Ectodermal cell (in vitro differentiated cells): Measurements from ENCODE around the gene AGAP2.

ENCODE experiments used
- H3K27ac ChIP-seq: 2 replicates; pipeline ENCODE4 v1.7.0; 2013; ENCODE audit warnings: mild to moderate bottlenecking, low read depth, low read length; ENCODE audit not compliant: insufficient read depth, poor library complexity, severe bottlenecking
- H3K27me3 ChIP-seq: 2 replicates; pipeline ENCODE4 v1.7.0; 2013; ENCODE audit warnings: mild to moderate bottlenecking, low read length; ENCODE audit not compliant: insufficient read depth, control insufficient read depth, poor library complexity, severe bottlenecking
- H3K36me3 ChIP-seq: one replicate; pipeline ENCODE4 v1.7.0; 2013; ENCODE audit warnings: low read length; ENCODE audit not compliant: control insufficient read depth, insufficient read depth
- H3K4me1 ChIP-seq: one replicate; pipeline ENCODE4 v1.7.0; 2013; ENCODE audit warnings: low read length; ENCODE audit not compliant: control insufficient read depth, insufficient read depth
- H3K4me3 ChIP-seq: 2 replicates; pipeline ENCODE4 v1.7.0; 2013; ENCODE audit warnings: low read depth, low read length, control low read depth; ENCODE audit not compliant: insufficient read depth
- H3K9me3 ChIP-seq: 2 replicates; pipeline ENCODE4 v1.7.0; 2013; ENCODE audit warnings: mild to moderate bottlenecking, low read length, moderate library complexity; ENCODE audit not compliant: control insufficient read depth
- WGBS, 2 experiments: methylation state at CpG; one replicate each; pipeline ENCODE4 v1.1.7; 2013; ENCODE audit warnings: missing lambda C conversion rate in 2 of 2; 5-methylcytosine and 5-hydroxymethylcytosine counted together

AGAP2 gene

GRCh38 chr12:57761391-57761998 is 23.0 kb upstream of the AGAP2 start:
- Histone ChIP-seq H3K4me1 (peaks cover 9% of the 10 kb centered on the region), H3K27ac (no peak overlapping the region), H3K4me3 (no peak overlapping the region), H3K36me3 (no peaks in the 10 kb centered on the region), H3K9me3 (no peaks in the 10 kb centered on the region), H3K27me3 (peaks cover 48% of the 10 kb centered on the region)
- 90% methylated on average over 4 of the region's 4 CpGs for WGBS, 2 experiments

DNA sequence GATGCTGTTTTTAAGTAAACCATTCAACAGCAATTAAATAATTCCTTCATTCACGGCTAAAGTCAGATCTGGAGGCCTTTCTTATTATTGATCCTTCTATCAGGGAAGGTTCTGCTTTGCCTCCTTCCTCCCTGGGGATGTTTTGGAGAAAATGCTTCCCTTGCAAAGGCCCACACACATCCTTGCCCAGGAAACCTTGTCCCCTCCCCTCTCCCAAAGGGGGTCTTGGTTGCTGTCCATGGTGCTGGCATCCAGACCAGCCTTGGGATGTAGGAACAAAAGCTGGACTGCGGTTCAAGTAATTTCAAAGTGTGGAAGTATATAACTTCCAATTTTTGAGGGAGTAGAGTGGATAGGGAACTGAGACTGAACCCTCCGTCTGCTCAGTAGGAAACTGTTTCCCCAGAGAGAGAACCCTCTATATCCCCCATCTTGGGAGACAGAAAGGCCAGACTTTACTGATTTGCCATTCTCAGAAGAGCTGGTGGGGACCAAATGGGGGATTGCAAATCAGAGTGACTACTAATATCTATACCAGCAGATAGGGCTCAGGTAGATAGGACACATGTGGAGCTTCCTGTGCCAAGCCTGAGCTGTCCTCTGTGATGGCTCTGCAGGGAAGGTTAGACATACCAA is 21.9 kb upstream of the AGAP2 start:
- H3K27ac ChIP-seq: no peak overlapping the region
- no peak overlapping the region for H3K4me3 ChIP-seq
- H3K4me1 ChIP-seq: peaks cover 9% of the 10 kb centered on the region
- peaks cover 48% of the 10 kb centered on the region for H3K27me3 ChIP-seq
- WGBS, 2 experiments: 85% methylated on average over 3 of the region's 3 CpGs
- H3K9me3 ChIP-seq: no peaks in the 10 kb centered on the region
- no peaks in the 10 kb centered on the region for H3K36me3 ChIP-seq

DNA sequence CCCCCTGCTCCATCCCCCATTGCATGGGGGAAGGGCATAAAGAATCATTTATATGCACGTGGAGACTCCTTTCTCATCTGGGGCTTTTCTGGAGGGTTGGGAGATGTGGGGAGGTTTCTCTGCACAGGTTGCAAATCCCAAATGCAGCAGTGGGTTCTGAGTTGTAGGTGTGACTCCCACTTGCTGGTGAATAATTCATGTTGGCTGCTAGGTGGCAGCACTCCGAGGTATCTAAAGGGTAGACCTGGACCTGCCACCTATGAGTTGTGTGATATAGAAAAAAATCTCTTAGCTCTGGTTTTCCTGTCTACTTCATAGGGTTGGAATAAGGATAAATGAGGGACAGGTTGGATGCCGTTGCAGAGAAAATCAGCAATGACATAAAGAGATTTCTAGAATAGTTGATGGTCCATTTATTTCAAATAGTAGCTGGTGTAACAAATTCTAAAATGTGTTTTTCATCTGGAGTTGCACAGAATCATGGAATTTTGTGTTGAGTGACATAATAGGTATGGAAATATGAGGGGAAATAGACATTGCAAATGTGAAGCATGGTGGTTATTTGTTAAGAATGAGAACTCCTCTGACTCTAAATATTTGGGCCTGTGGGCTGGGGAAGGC is 20.9 kb upstream of the AGAP2 start:
- Histone ChIP-seq H3K27ac (no peak overlapping the region), H3K9me3 (no peaks in the 10 kb centered on the region), H3K27me3 (peaks cover 48% of the 10 kb centered on the region), H3K4me1 (peaks cover 9% of the 10 kb centered on the region), H3K36me3 (no peaks in the 10 kb centered on the region), H3K4me3 (no peak overlapping the region)
- WGBS, 2 experiments: 34 to 39% methylated on average over 3 of the region's 3 CpGs

DNA sequence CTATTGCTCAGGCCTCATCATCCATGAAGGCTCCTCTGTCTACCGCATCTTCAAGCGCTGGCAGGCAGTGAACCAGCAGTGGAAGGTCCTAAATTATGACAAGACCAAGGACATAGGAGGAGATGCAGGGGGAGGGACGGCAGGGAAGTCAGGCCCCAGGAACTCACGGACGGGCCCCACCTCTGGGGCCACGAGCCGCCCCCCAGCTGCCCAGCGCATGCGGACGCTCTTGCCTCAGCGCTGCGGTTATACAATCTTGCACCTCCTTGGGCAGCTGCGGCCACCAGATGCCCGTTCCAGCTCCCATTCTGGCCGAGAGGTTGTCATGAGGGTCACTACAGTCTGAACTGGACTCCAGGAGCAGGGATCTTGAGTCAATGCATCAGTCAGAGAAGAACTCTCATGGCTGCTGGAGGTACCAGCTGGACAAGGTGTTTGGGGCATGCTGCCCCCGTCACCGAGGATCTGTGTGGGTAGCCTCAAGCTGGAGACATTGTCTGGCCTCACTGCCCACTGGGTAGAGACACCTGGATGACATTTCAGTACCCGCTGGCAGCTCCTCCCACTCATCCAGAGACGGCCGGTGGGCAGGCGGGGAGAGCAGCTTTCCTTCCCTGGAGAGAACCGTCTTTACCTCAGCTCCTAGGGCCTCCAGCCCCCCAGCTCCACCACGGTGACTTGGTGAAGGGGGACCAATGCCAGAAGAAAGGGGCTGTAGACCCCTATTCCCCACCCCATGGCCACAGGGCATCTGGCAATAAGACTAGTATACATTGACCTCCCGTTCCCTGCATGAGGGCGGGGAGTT is 20.2 kb upstream of the AGAP2 start:
- H3K4me1 ChIP-seq: peaks cover 16% of the 10 kb centered on the region
- H3K4me3 ChIP-seq: no peak overlapping the region
- no peak overlapping the region for H3K27ac ChIP-seq
- 90 to 93% methylated on average over 25 of the region's 25 CpGs for WGBS, 2 experiments
- no peaks in the 10 kb centered on the region for H3K36me3 ChIP-seq
- H3K9me3 ChIP-seq: no peaks in the 10 kb centered on the region
- H3K27me3 ChIP-seq: peaks cover 48% of the 10 kb centered on the region

GRCh38 chr12:57757771-57758170 is 19.2 kb upstream of the AGAP2 start:
- Histone ChIP-seq H3K36me3 (no peaks in the 10 kb centered on the region), H3K4me1 (peaks cover 21% of the 10 kb centered on the region), H3K4me3 (no peak overlapping the region), H3K9me3 (no peaks in the 10 kb centered on the region), H3K27me3 (peaks cover 44% of the 10 kb centered on the region), H3K27ac (no peak overlapping the region)
- 92% methylated on average over 3 to 4 of the region's 4 CpGs for WGBS, 2 experiments

DNA sequence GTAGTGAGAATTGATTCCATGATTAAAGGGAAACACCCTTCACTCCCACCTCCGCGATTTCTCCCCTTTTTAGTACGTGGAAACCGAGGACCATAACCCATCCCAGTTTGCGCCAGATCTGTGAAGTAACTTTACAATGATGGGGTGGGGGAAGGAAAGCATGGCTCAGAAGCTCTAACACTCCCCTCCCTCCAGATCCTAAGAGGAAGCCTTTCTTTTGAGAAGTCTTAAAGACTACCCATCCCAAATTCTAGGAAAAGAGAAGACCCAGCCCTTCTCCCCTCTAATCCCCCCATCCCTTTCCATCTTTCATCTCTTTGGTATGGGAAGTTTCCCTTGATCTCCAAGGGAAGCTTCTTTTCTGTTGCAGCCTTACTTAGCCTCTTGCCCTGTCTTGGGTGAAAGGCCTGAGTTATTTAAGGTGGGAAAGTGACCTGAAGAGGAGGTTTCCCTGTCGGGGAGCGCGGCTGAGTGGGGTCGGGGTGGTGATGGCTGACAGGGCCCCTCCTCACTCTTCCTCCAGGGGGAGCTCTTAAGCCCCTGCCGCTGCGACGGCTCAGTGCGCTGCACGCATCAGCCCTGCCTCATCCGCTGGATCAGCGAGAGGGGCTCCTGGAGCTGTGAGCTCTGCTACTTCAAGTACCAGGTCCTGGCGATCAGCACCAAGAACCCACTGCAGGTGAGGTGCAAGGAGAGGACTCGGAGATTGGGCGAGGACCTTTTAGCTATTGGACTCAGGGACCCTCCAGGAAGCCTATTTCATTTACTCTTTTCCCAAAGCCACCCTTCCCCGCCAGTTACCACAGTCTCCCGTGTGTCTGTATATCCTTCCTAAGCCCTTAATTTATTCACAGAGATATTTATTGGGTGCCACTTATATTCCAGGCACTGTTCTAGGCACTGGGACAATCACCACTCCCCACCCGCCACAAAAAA is 18.1 kb upstream of the AGAP2 start:
- Histone ChIP-seq H3K27ac (no peak overlapping the region), H3K9me3 (no peaks in the 10 kb centered on the region), H3K4me3 (peak overlapping the region; percentile 51), H3K36me3 (no peaks in the 10 kb centered on the region), H3K4me1 (peaks cover 23% of the 10 kb centered on the region), H3K27me3 (peaks cover 43% of the 10 kb centered on the region)
- WGBS, 2 experiments: 17% methylated on average over 17 of the region's 22 CpGs

DNA sequence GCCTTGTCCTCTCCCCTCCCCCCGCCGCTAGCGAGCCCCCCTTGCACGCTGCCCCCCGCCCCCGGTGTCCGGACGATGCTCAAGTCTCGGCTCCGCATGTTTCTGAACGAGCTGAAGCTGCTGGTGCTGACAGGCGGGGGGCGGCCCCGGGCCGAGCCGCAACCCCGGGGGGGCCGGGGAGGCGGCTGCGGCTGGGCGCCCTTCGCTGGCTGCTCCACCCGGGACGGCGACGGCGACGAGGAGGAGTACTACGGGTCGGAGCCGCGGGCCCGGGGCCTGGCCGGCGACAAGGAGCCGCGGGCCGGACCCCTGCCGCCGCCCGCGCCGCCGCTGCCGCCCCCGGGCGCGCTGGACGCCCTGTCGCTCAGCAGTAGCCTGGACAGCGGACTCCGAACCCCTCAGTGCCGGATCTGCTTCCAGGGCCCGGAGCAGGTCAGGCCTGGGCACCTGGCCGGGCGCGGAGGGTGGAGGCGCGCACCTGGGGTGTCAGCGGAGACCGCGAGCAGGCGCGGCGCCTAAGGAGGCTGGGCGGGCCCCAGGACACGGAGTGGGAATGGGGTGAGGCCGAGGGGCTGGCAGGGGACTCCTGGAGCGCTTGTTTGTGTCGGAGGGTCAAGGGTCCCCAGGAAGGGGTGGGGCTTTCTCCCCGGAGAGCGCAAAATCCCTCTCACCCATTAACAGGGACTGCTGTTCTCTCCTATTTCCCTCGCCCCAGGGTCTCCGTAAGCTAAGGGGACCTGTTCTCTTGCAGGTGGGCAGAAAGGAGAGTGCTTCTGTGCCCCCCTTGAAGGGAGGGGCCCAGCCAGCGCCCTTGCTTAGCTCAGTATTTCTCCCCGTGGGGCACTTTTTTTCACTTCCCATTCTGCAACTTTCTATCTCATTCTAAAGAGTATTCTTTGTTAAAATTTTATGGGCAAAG is 17.2 kb upstream of the AGAP2 start:
- Histone ChIP-seq H3K27me3 (peaks cover 43% of the 10 kb centered on the region), H3K27ac (no peak overlapping the region), H3K9me3 (no peaks in the 10 kb centered on the region), H3K4me3 (peak overlapping the region; percentile 51), H3K4me1 (peaks cover 28% of the 10 kb centered on the region), H3K36me3 (peaks cover 3% of the 10 kb centered on the region)
- WGBS, 2 experiments: 0% methylated on average over 71 to 76 of the region's 76 CpGs

DNA sequence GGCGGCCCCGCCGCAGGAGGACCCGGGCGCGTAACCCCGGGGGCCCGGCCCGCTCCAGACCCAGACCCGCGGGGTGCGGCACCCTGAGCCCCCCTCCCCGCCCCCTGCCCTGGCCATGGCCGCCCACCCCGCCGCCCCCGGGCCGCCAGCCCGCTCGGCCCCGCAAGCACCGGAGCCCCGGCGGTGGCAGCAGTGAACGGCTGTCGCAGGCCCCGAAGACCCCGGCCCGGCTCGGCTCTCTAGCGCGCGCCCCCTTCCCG is 16.6 kb upstream of the AGAP2 start:
- no peak overlapping the region for H3K27ac ChIP-seq

More for the DNA sequence above, 16.6 kb upstream of the AGAP2 start:
- peaks cover 9% of the 10 kb centered on the region for H3K36me3 ChIP-seq
- 0% methylated on average over 34 of the region's 34 CpGs for WGBS, 2 experiments
- H3K27me3 ChIP-seq: peaks cover 43% of the 10 kb centered on the region
- peaks cover 31% of the 10 kb centered on the region for H3K4me1 ChIP-seq
- peak overlapping the region; percentile 51 for H3K4me3 ChIP-seq
- no peaks in the 10 kb centered on the region for H3K9me3 ChIP-seq
